CD14-positive monocyte (primary cell): ENCODE data around the gene ZNF44. TPM values are rescaled to one million over a fixed set of nuclear protein-coding genes. Genes with fewer than 3 reads are reported as not detected.

Experiments
- DNase-seq, 3 donors: peaks; one replicate each; pipeline ENCODE4 v3.0.0-alpha.2; 2011 to 2022
- H2AFZ ChIP-seq: 2 replicates; pipeline ENCODE4 v1.6.0; 2012; ENCODE audit warnings: mild to moderate bottlenecking, low read depth, low read length, inconsistent platforms; ENCODE audit not compliant: insufficient read depth, poor library complexity, severe bottlenecking
- H3K27ac ChIP-seq, 2 donors: 1 replicate in 1 of 2; 2 replicates in 1 of 2; pipeline ENCODE4 v1.5.1; 2012 to 2013; ENCODE audit warnings: low read length in 2 of 2, control low read depth in 1 of 2, inconsistent platforms in 1 of 2, low read depth in 1 of 2, mild to moderate bottlenecking in 1 of 2
- H3K27me3 ChIP-seq, 2 donors: one replicate each; pipeline versions ENCODE4 v1.6.0 to v1.6.1; 2011 to 2013; ENCODE audit warnings: low read length in 2 of 2; ENCODE audit not compliant: control insufficient read depth in 2 of 2, insufficient read depth in 2 of 2
- H3K36me3 ChIP-seq, 2 donors: replicated peaks in 1 of 2; 1 replicate in 1 of 2; 2 replicates in 1 of 2; pipeline versions ENCODE4 v1.5.1 to v1.6.1; 2012 to 2013; ENCODE audit warnings: low read length in 2 of 2, control low read depth in 1 of 2, inconsistent platforms in 1 of 2, mild to moderate bottlenecking in 1 of 2; ENCODE audit not compliant: insufficient read depth in 2 of 2, control insufficient read depth in 1 of 2
- H3K4me1 ChIP-seq, 2 donors: 1 replicate in 1 of 2; 2 replicates in 1 of 2; pipeline versions ENCODE4 v1.5.1 to v1.6.1; 2012 to 2013; ENCODE audit warnings: low read length in 2 of 2, control low read depth in 1 of 2, inconsistent platforms in 1 of 2, mild to moderate bottlenecking in 1 of 2, moderate library complexity in 1 of 2; ENCODE audit not compliant: insufficient read depth in 2 of 2, control insufficient read depth in 1 of 2
- H3K4me2 ChIP-seq: replicated peaks from 2 replicates; pipeline ENCODE3; 2012; ENCODE audit warnings: low read length, moderate library complexity, mild to moderate bottlenecking; ENCODE audit not compliant: poor library complexity, severe bottlenecking; ENCODE audit errors: extremely low read depth
- H3K4me3 ChIP-seq, 3 experiments: fragments of 200-600 bp in 1 of 3; sonication (generic) in 1 of 3; replicated peaks in 1 of 3; 1 replicate in 2 of 3; 2 replicates in 1 of 3; pipeline ENCODE4 v1.5.1; 2011 to 2013; ENCODE audit warnings: low read length in 3 of 3, mild to moderate bottlenecking in 3 of 3, control low read depth in 2 of 3, low read depth in 2 of 3, inconsistent platforms in 1 of 3, moderate library complexity in 1 of 3
- H3K79me2 ChIP-seq: 2 replicates; pipeline ENCODE4 v1.6.0; 2012; ENCODE audit warnings: mild to moderate bottlenecking, control low read depth, inconsistent platforms, low read length, moderate library complexity; ENCODE audit not compliant: insufficient read depth
- H3K9ac ChIP-seq: 2 replicates; pipeline ENCODE4 v1.6.0; 2017; ENCODE audit warnings: low read length, mild to moderate bottlenecking; ENCODE audit not compliant: insufficient read depth, poor library complexity, severe bottlenecking
- H3K9me3 ChIP-seq, 2 donors: replicated peaks in 1 of 2; 1 replicate in 1 of 2; 2 replicates in 1 of 2; pipeline versions ENCODE4 v1.5.1 to v1.6.1; 2012 to 2013; ENCODE audit warnings: low read length in 2 of 2, control low read depth in 1 of 2; ENCODE audit not compliant: control insufficient read depth in 1 of 2, insufficient read depth in 1 of 2
- H4K20me1 ChIP-seq: 2 replicates; pipeline ENCODE4 v1.6.0; 2012; ENCODE audit warnings: mild to moderate bottlenecking, low read length, control low read depth, moderate library complexity; ENCODE audit not compliant: insufficient read depth
- H3K27ac Mint-ChIP-seq, 7 donors: one replicate each; pipeline ENCODE4 v1.8.0; 2020; ENCODE audit warnings: mild to moderate bottlenecking in 7 of 7, mixed read lengths in 7 of 7, moderate library complexity in 6 of 7, inconsistent platforms in 2 of 7
- H3K27me3 Mint-ChIP-seq, 3 donors: one replicate each; pipeline ENCODE4 v1.8.0; 2021 to 2022; ENCODE audit warnings: low read depth in 3 of 3, mild to moderate bottlenecking in 3 of 3, mixed read lengths in 3 of 3, moderate library complexity in 3 of 3, inconsistent platforms in 1 of 3
- H3K36me3 Mint-ChIP-seq, 2 donors: one replicate each; pipeline ENCODE4 v1.8.0; 2020; ENCODE audit warnings: mixed read lengths in 2 of 2, inconsistent platforms in 1 of 2, mild to moderate bottlenecking in 1 of 2
- H3K4me1 Mint-ChIP-seq: one replicate; pipeline ENCODE4 v1.8.0; 2020; ENCODE audit warnings: mild to moderate bottlenecking, mixed read lengths
- H3K4me3 Mint-ChIP-seq, 2 donors: one replicate each; pipeline ENCODE4 v1.8.0; 2020; ENCODE audit warnings: mild to moderate bottlenecking in 2 of 2, mixed read lengths in 2 of 2, moderate library complexity in 1 of 2
- H3K9me3 Mint-ChIP-seq, 7 donors: one replicate each; pipeline ENCODE4 v1.8.0; 2020 to 2022; ENCODE audit warnings: mixed read lengths in 7 of 7, mild to moderate bottlenecking in 6 of 7, moderate library complexity in 6 of 7, inconsistent platforms in 2 of 7
- CTCF ChIP-seq: fragments of 200-600 bp; IDR thresholded peaks from one replicate; pipeline ENCODE4 v1.8.0; 2022; ENCODE audit warnings: antibody characterized with exemption, mild to moderate bottlenecking
- WGBS: methylation state at CpG from one replicate; pipeline ENCODE4 v1.1.5; 2013; ENCODE audit warnings: missing lambda C conversion rate; ENCODE audit not compliant: insufficient coverage; 5-methylcytosine and 5-hydroxymethylcytosine counted together
- intact Hi-C, 2 donors: fragments of 100-400 bp; cut with micrococcal nuclease; formaldehyde crosslinking; loops; one replicate each; pipeline versions ENCODE4 v1.15.0 to v1.15.1; 2023
- polyA plus RNA-seq, 3 donors: library from polyadenylated mRNA; depleted of rRNA in 1 of 3; unstranded in 2 of 3; stranded (reverse) in 1 of 3; fragments of 300-500 nt in 2 of 3; fragments of >200 nt in 1 of 3; fragmentation: Illumina TruSeq in 2 of 3; gene quantifications; 1 replicate in 2 of 3; 2 replicates in 1 of 3; pipeline ENCODE4 v1.2.3, GENCODE V29; 2012 to 2021

The ZNF44 gene
- polyA plus RNA-seq, 3 donors, result 6.7 to 10.1 (median 9.7) TPM

- Histone ChIP-seq H3K4me1 (no peaks in the 10 kb centered on the region), H3K27ac (no peak overlapping the region), H3K4me2 (no peak overlapping the region), H3K79me2 (peaks cover 87% of the 10 kb centered on the region), H3K27me3 (no peaks in the 10 kb centered on the region), H4K20me1 (no peaks in the 10 kb centered on the region), H3K9ac (no peak overlapping the region), H3K4me3 (no peak overlapping the region), H3K36me3 (peaks cover 6 to 67% of the 10 kb centered on the region in 2 donors), H2AFZ (no peak overlapping the region), H3K9me3 (peaks cover 57 to 77% of the 10 kb centered on the region in 2 donors)
- no peak for TF ChIP-seq CTCF
- intact Hi-C loops, result no loop called here
- Mint-ChIP-seq H3K36me3 (peaks cover 41 to 71% of the 10 kb centered on the region in 2 donors), H3K27me3 (no peaks in the 10 kb centered on the region), H3K27ac (no peak overlapping the region), H3K4me3 (no peak overlapping the region), H3K9me3 (peaks cover 29 to 77% (median 69%) of the 10 kb centered on the region in 7 donors), H3K4me1 (peaks cover 6% of the 10 kb centered on the region)
- over 99% methylated on average over 16 of the region's 18 CpGs for WGBS
- no peak for DNase-seq
These were observed 10.1 kb downstream of the ZNF44 start for GRCh38 chr19:12284631-12285030.

GRCh38 chr19:12284226-12284625 lies 10.5 kb downstream of the ZNF44 start:
- no peak overlapping the region for H3K4me2 ChIP-seq
- peaks cover 6 to 68% of the 10 kb centered on the region in 2 donors for H3K36me3 ChIP-seq
- H3K27me3 ChIP-seq, result no peaks in the 10 kb centered on the region
- H3K4me3 ChIP-seq, result no peak overlapping the region
- peaks cover 2% of the 10 kb centered on the region for H3K4me1 Mint-ChIP-seq
- over 99% methylated on average over 14 of the region's 14 CpGs for WGBS
- no peaks in the 10 kb centered on the region for H4K20me1 ChIP-seq
- DNase-seq, result no peak
- peaks cover 58 to 81% of the 10 kb centered on the region in 2 donors for H3K9me3 ChIP-seq
- H3K9me3 Mint-ChIP-seq, result peaks cover 32 to 81% (median 72%) of the 10 kb centered on the region in 7 donors
- H3K27ac ChIP-seq, result no peak overlapping the region
- no peak for TF ChIP-seq CTCF
- H3K79me2 ChIP-seq, result peaks cover 87% of the 10 kb centered on the region
- H3K27ac Mint-ChIP-seq, result no peak overlapping the region
- H2AFZ ChIP-seq, result no peak overlapping the region
- no peak overlapping the region for H3K4me3 Mint-ChIP-seq
- H3K9ac ChIP-seq, result no peak overlapping the region
- intact Hi-C loops, result no loop called here
- no peaks in the 10 kb centered on the region for H3K4me1 ChIP-seq
- no peaks in the 10 kb centered on the region for H3K27me3 Mint-ChIP-seq
- peaks cover 42 to 71% of the 10 kb centered on the region in 2 donors for H3K36me3 Mint-ChIP-seq
